ENCODE measurements around the gene HPX. TPM values are rescaled to one million over a fixed set of nuclear protein-coding genes. Genes with fewer than 3 reads are reported as not detected.

Gene HPX
- total RNA-seq, 1 experiment from 2014 or later: 0.75 TPM

DNA sequence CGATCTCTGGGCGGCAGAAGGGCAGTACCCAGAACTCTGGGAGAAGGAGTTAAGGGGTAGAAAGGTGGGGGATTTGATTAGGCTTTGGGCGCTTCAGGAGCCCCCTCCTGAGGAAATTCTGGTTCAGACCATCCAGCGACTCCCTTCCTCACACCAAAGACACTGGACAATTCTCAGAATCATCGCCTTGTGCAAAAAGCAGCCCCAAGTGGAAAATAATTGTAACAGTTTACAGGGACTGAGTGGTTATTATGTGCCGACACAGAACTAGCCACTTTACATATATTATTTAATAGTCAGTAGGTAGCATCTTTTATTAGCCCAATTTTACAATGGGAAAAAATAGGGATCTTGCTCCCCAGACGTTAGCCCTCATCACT, 33.6 kb upstream of the HPX start:
- DNase-seq (ENCODE audit: unreplicated experiment): no peak
- TF ChIP-seq CTCF (IDR thresholded peaks at IDR 0.05; ENCODE audit: unreplicated experiment): no peak
- peak overlapping the region; percentile 83 for H3K4me3 Mint-ChIP-seq (ENCODE audit: unreplicated experiment)
- peaks cover 18% of the 10 kb centered on the region for H3K36me3 Mint-ChIP-seq (ENCODE audit: insufficient read depth, unreplicated experiment)
- ChIA-PET CTCF (interaction anchor here (0.6 to 3.2 kb wide), 5 partner anchors 32 to 146 kb away, joined by 3 to 22 read pairs (median 3); no protein-coding TSS in a partner anchor), POLR2A (interaction anchor here (1.1 to 3.4 kb wide), 6 partner anchors 7 to 224 kb away, joined by 3 to 14 read pairs (median 6); partner anchors contain the start of genes ARFIP2, SMPD1 and TIMM10B)
- intact Hi-C loops (cut with micrococcal nuclease): loop anchor here (10.0 kb wide), 1 partner anchor 130 kb away; the partner anchor contains the start of genes ILK and RRP8
- H3K27me3 Mint-ChIP-seq (ENCODE audit: insufficient read depth, unreplicated experiment): no peaks in the 10 kb centered on the region
- no peaks in the 10 kb centered on the region for H3K9me3 Mint-ChIP-seq (ENCODE audit: unreplicated experiment)
- H3K27ac Mint-ChIP-seq (ENCODE audit: low read depth, unreplicated experiment): peak overlapping the region; percentile 87
- BruUV-seq (replicated peaks): no TSS peak
- peaks cover 11% of the 10 kb centered on the region for H3K4me1 Mint-ChIP-seq (ENCODE audit: insufficient read depth, unreplicated experiment)

- H3K4me1 Mint-ChIP-seq (ENCODE audit: insufficient read depth, unreplicated experiment): peaks cover 11% of the 10 kb centered on the region
- no peak for TF ChIP-seq CTCF (IDR thresholded peaks at IDR 0.05; ENCODE audit: unreplicated experiment)
- peak within 1 kb of the TSS; percentile 83 for H3K4me3 Mint-ChIP-seq (ENCODE audit: unreplicated experiment)
- ChIA-PET POLR2A (interaction anchor here (0.6 to 3.4 kb wide), 17 partner anchors 8 to 223 kb away, joined by 3 to 14 read pairs (median 3); partner anchors contain the start of genes ARFIP2, CAVIN3, DNHD1 and ILK), CTCF (interaction anchor here (0.6 to 3.2 kb wide), 5 partner anchors 13 to 312 kb away, joined by 3 to 22 read pairs (median 3); no protein-coding TSS in a partner anchor)
- H3K36me3 Mint-ChIP-seq (ENCODE audit: insufficient read depth, unreplicated experiment): peaks cover 12% of the 10 kb centered on the region
- intact Hi-C loops (cut with micrococcal nuclease): loop anchor here (10.0 kb wide), 1 partner anchor 131 kb away; the partner anchor contains the start of genes ILK and RRP8
- no peaks in the 10 kb centered on the region for H3K27me3 Mint-ChIP-seq (ENCODE audit: insufficient read depth, unreplicated experiment)
- DNase-seq (ENCODE audit: unreplicated experiment): peak; percentile 83
- H3K27ac Mint-ChIP-seq (ENCODE audit: low read depth, unreplicated experiment): peak within 1 kb of the TSS; percentile 87
- no peaks in the 10 kb centered on the region for H3K9me3 Mint-ChIP-seq (ENCODE audit: unreplicated experiment)
- BruUV-seq (replicated peaks): no TSS peak
These were observed 32.9 kb upstream of the HPX start, which contains the start of gene TRIM3 for GRCh38 chr11:6473451-6474412. TRIM3 (minus strand) TSS chr11:6473941; CDS start chr11:6465695, 8,246 bp downstream.

- peaks cover 7% of the 10 kb centered on the region for H3K36me3 Mint-ChIP-seq (ENCODE audit: insufficient read depth, unreplicated experiment)
- H3K4me1 Mint-ChIP-seq (ENCODE audit: insufficient read depth, unreplicated experiment): peaks cover 11% of the 10 kb centered on the region
- CTCF ChIA-PET: interaction anchor here (0.6 to 3.2 kb wide), 7 partner anchors 11 to 312 kb away, joined by 3 to 22 read pairs (median 3); no protein-coding TSS in a partner anchor
- H3K27me3 Mint-ChIP-seq (ENCODE audit: insufficient read depth, unreplicated experiment): no peaks in the 10 kb centered on the region
- intact Hi-C loops (cut with micrococcal nuclease): loop anchor here (10.0 kb wide), 1 partner anchor 132 kb away; the partner anchor contains the start of genes ILK and RRP8
- DNase-seq (ENCODE audit: unreplicated experiment): no peak
- H3K27ac Mint-ChIP-seq (ENCODE audit: low read depth, unreplicated experiment): peak overlapping the region; percentile 87
- no peak for TF ChIP-seq CTCF (IDR thresholded peaks at IDR 0.05; ENCODE audit: unreplicated experiment)
- peak overlapping the region; percentile 83 for H3K4me3 Mint-ChIP-seq (ENCODE audit: unreplicated experiment)
- no peaks in the 10 kb centered on the region for H3K9me3 Mint-ChIP-seq (ENCODE audit: unreplicated experiment)
- POLR2A ChIA-PET: interaction anchor here (0.6 to 3.4 kb wide), 12 partner anchors 9 to 210 kb away, joined by 3 to 14 read pairs (median 4); partner anchors contain the start of genes ARFIP2, CAVIN3, DNHD1 and MRPL17
- no TSS peak for BruUV-seq (replicated peaks)
These were observed 32.1 kb upstream of the HPX start for GRCh38 chr11:6472934-6473333.
